Activated gamma-delta T cell (primary cell): Measurements from ENCODE around the gene SRC.

Experiments used
- DNase-seq: peaks from one replicate; lab custom pipeline; 2025; lab: John Stamatoyannopoulos, UW

SRC gene

GRCh38 chr20:37396416-37397075, 50.6 kb downstream of the SRC start:
- no peak for DNase-seq

- no peak for DNase-seq
Measured at GRCh38 chr20:37397076-37397953, 51.4 kb downstream of the SRC start.

GRCh38 chr20:37397954-37398749, 52.2 kb downstream of the SRC start:
- no peak for DNase-seq

GRCh38 chr20:37398750-37399621, 53.0 kb downstream of the SRC start:
- no peak for DNase-seq

- DNase-seq = no peak
Measured at GRCh38 chr20:37401282-37401929, 55.5 kb downstream of the SRC start.

- DNase-seq = no peak
Measured at GRCh38 chr20:37401930-37402675, 56.2 kb downstream of the SRC start.

GRCh38 chr20:37403107-37404033, 57.4 kb downstream of the SRC start:
- no peak for DNase-seq

- DNase-seq = no peak
Measured at GRCh38 chr20:37404461-37404890, 58.5 kb downstream of the SRC start.

- DNase-seq = no peak
Measured at GRCh38 chr20:37405351-37405897, 59.5 kb downstream of the SRC start.

- no peak for DNase-seq
Measured at GRCh38 chr20:37406010-37406998, 60.4 kb downstream of the SRC start.

GRCh38 chr20:37407019-37407566, 61.2 kb downstream of the SRC start:
- no peak for DNase-seq

- DNase-seq = no peak
Measured at GRCh38 chr20:37407573-37408002, 61.6 kb downstream of the SRC start.

- no peak for DNase-seq
Measured at GRCh38 chr20:37408302-37409193, 62.6 kb downstream of the SRC start.

- no peak for DNase-seq
Measured at GRCh38 chr20:37411408-37412219, 65.7 kb downstream of the SRC start.

GRCh38 chr20:37413023-37413334, 67.0 kb downstream of the SRC start:
- no peak for DNase-seq
